GM19455 (cell line): Measurements from ENCODE around the gene ROBO2.

Experiments used
- ATAC-seq: cut with Tn5 transposase; IDR thresholded peaks from one replicate; pipeline ENCODE4 v1.9.1; 2021; ENCODE audit not compliant: unreplicated experiment

The ROBO2 gene

GRCh38 chr3:77626157-77626556, 586.3 kb downstream of the ROBO2 start:
- ATAC-seq: no peak

DNA sequence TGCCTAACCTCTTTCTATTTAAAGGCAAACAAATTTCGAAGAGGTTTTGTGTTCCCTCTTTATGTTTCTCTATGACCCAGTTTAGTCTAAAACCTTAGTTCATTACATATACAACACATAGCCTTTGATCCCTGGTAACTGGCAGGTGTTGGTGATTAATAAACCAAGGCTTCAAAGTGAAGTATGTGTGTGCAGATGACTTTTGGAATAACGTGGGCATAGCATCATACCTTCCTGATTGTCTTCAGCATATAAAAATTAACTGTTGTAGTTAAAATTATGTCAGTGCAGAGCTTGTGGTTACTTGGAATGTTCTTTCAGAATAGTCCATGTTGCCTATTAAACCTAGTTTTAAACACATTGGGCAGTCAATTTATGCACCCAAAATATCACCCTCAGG, 608.3 kb downstream of the ROBO2 start:
- ATAC-seq: no peak

DNA sequence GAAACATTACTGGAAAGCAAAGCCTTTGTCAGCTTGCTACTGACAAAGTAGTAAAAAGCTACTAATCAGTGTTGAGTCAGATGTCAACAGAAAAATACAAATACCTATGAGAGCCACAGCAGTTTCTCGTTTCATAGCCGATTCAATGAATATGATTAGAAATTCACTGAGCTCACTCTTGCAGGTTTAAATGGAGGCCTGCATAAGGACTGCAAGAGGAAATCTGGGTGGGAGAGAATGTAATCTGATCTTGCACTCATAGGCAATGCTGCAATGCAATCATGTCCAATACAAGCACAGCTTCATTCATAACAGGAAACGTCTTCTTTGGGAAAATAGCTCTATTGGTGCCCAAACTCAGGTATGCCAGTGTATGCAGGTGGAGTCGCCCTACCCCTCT, 608.8 kb downstream of the ROBO2 start:
- ATAC-seq: no peak

DNA sequence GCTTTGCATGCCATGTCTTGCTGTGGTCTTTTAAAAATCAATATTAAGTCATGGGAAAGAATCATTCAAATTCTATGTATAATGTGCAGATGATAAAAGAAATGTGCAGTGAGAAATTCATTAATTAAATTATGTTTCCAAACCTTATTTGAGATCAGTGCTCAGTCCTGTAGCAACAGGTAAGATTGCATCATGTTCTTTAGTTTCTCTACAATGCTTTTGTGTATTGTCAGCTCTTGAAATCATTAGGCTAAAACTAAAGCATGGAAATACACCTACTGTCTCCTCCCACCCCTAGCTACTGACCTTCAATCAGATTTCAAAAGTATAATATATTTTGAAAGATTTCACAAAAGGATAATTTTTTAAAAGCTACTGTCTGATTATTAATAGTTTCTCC, 612.7 kb downstream of the ROBO2 start:
- ATAC-seq: no peak

GRCh38 chr3:77655396-77655795, 615.5 kb downstream of the ROBO2 start:
- no peak for ATAC-seq

DNA sequence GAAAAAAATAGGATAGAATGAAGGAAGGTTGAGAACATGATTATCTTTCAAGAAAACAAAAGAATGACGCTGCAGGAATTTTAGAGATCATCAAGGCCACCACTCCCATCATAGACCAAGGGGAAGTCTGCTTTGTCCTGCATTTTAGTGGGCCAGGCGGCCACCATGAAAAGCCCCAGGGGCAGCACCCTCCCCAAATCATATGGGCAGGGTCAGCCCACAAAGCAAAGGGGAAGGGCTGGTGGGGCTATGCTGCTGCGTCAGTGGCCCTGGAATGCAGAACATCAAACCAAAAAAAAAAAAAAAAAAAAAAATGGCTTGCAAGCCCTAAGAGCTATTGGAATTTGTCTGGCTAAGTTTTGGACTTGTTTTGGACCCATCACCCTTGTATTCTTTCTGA, 620.8 kb downstream of the ROBO2 start:
- ATAC-seq: no peak

DNA sequence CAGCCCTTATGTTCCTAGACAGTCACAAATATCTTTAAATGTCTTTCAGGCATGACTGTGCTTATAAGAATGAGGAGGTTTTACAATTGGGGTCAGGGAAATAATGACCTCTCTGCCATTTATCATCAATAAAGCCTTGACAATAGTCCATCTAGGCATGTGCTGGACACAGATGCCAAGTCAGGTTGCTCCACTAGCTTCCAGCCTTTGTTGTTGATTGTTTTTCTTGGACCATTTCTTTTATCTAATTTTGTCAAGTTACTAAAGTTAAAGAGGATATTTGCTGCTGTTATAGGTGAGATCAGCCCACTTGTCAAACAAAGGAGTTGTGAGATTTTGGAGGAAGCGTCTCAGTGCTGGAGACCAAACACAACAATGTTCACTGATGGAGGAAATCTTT, 628.0 kb downstream of the ROBO2 start:
- ATAC-seq: no peak

DNA sequence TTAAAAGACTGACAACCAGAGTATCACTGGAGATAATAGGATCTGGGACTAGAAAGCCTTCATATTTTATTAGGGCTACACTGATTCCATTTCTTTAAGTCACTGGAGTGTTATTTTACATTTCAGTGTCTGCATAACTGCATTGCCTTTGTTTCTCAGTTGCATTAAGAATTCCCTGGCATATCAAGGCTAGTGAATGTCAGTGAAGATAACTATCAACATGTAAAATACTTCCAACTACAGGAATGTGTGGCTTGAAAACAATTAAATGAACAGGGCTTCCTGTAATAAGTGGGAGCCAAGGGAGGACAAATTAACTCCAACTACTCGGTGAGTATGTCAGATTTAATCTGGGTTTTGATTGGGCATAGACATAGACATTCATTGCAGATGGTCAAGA, 628.5 kb downstream of the ROBO2 start:
- ATAC-seq: no peak

DNA sequence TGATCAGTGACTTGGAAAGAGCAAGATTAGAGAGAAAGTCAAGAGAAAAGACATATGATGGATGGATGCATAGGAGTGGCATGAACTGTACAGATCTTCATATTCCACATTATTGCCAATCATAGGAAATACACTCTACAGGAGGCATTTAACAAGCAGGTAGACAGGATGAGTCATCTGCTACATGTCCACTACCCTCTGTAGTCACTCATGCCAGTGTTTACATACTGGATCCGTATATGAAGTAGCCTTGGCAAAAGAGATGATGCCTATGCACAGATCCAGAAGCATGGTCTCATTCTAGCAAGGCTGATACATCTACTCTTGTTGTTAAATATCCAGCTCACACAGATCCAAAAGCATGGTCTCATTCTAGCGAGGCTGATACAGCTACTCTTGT, 632.1 kb downstream of the ROBO2 start:
- no peak for ATAC-seq

DNA sequence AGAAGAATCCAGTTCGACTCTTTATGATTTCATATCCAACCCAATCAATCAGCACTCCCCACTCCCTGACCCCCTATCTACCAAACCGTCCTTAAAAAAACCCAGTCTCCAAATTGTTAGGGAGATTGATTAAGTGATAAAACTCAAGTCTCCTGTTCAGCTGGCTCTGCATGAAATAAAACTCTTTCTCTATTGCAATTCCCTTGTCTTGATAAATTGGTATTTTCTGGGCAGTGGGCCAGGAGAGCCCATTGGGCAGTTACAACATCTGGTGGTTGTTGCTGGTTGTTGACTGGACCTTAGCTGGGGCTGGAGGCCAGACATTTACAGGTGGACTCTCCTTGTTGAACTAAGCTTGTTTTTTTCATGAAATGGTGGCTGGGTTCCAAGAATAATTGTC, 642.3 kb downstream of the ROBO2 start:
- ATAC-seq: no peak

- no peak for ATAC-seq
Measured at GRCh38 chr3:77684115-77684514, 644.2 kb downstream of the ROBO2 start.

GRCh38 chr3:77685713-77686112, 645.8 kb downstream of the ROBO2 start:
- no peak for ATAC-seq

DNA sequence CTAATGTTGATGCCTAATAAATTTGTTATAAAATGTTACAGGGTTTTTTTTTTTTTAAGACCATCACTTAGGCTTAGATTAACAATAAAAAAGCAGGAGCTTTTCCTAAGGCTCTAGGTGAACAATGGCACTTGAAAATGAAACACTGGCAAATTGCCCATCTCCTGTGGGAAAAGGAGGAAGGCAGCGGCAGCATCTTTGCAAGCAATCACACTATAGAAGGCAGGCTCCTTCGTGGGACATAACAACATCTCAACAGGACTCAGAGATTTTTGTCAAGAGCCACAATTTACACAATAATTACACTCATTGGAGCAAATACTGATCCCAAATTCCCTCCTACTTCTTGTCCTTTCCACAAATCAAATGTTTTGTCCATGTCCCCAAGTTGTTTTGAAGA, 646.7 kb downstream of the ROBO2 start:
- no peak for ATAC-seq

GRCh38 chr3:77687545-77687944, 647.6 kb downstream of the ROBO2 start:
- ATAC-seq: no peak

DNA sequence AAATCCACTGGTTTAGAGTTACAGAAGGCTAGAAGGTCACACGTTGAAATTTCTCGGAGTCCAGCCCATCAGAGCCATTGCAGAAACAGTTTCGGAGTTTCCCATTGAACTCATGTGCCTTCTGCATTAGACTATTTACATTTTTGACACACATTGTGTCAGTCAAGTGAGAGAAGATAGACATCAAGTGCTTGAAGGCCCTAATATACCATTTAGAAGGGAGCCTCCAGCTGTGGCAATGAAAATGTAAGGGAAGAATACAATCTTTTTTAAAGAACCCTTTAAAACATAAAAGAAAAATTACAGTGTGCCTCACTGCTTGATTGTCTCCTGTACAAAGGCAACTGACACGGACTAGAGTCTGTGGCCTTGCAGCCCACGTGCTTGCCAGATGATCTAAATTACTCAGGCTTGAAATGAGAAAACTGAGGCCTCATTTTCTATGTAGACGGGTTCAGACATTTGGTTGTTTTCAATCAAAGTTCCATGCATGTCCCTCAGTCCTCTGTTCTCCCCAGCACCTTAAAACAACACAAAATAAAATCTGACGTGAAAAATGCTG, 650.5 kb downstream of the ROBO2 start:
- no peak for ATAC-seq

DNA sequence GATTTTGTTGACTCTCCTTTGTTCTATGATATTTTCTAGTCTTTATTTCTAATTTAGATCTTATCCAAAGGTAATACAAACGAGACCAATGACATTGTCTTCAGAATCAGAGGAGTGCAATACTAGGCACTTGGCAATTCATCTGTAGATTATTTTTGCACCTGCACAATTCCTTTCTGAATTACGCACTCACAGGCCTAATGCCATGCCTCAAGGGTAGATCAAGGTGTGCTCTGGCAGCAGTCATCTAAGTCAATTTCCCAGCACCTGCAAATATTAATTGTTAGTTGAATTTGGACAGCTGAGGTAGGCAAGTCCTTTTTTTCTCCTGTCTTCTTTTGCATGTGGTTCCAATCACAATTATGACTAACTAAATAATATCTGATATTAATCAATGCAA, 653.2 kb downstream of the ROBO2 start:
- no peak for ATAC-seq

GRCh38 chr3:77699125-77699691, 659.3 kb downstream of the ROBO2 start:
- ATAC-seq: no peak
